HG03575 (cell line): Measurements from ENCODE around the gene EPB41L4B.
"Not testable (repeated sequence)": the region's sequence is repeated elsewhere in the genome, so short reads cannot be mapped to it uniquely, and the experiment has no call there.

ENCODE experiments used
- ATAC-seq: cut with Tn5 transposase; IDR thresholded peaks from one replicate; pipeline ENCODE4 v1.9.1; 2021; ENCODE audit not compliant: unreplicated experiment, insufficient number of reproducible peaks, low FRiP score; ENCODE audit errors: extremely low read depth

EPB41L4B gene

DNA sequence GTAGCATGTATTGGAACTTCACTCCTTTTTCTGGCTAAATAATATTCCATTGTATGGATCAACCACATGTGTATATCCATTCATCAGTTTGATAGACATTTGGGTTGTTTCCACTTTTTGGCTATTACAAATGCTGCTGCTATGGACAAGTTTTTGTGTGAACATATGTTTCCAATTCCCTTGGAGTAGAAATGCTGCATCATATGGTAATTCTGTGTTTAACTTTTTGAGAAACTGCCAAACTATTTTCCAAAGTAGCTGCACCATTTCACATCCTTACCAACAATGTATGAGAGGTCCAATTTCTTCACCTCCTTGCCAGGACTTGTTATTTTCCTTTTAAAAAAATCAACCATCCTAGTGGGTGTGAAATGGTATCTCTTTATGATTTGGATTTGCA, 162.2 kb downstream of the EPB41L4B start:
- no peak for ATAC-seq

DNA sequence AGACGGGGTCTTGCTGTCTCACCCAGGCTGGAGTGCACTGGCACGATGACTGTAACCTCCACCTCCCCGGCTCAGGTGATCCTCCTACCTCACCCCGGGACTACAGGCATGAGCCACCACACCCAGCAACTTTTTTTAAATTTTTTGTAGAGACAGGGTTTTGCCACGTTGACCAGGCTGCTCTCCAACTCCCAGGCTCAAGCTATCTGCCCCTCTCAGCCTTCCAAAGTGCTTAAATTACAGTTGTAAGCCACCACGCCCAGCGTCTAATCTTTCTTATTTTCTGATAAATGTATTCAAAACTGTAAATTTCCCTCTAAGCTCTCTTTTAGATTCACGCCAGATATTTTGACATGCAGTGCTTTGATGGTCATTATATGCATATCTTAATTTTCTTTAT, 164.2 kb downstream of the EPB41L4B start:
- ATAC-seq: no peak

DNA sequence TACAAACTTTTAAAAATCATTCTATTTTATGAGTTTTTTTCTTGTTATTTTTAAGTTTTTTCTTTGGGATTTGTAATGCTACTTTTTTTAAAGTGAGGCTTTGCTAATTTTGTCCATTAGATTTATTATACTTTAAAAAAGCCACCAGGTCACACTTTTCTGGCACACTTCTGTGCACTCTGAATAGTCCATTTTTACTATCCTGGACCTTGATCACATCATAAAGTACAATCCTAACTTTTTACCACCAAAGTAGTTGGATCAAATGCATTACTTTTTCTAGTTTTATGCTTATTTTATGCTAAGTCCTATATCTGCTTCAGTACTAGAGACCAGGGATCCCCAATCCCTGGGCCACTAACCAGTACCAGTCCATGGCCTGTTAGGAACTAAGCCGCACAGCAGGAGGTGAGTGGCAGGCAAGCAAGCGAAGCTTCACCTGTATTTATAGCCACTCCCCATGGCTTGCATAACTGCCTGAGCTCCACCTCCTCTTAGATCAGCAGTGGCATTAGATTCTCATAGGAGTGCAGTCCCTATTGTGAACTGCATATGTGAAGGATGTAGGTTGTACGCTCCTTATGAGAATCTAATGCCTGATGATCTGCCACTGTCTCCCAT, 169.8 kb downstream of the EPB41L4B start:
- ATAC-seq: no peak

DNA sequence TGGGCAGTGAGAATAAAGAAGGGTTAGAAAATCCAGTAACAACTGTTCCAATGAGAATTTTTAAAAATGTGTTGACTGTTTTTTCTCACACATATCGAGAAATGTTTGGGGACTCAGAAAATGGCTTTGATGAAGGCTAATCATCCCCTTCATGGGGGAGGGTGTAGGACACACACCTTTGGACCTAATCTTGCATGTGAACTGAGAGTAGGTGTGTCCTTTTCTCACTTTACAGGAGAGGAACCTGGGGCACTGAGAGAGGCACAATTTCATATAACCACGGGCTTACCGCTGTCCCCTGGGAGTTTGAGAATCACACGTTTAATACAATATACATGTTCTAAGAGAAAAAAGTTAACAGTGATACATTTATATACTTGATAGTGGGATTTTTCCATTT, 171.1 kb downstream of the EPB41L4B start:
- no peak for ATAC-seq

DNA sequence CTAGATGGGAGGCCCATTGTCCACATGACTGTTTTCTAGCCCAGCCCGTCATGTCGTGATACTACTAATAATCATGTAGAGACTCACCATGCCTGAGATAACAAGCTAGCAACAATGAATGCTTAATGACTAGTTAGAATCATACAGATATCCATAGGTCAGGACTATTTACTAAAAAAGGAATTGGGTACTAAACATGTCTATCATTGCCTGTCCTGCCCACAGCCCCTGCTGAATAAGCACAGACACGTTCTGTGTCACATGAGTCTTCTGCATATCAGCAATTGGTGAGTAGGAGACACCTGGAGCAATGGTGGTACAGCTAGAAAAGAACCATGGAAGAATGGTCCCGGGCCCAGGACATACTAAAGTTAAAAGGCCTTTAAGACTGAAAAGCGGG, 171.8 kb downstream of the EPB41L4B start:
- ATAC-seq: no peak

DNA sequence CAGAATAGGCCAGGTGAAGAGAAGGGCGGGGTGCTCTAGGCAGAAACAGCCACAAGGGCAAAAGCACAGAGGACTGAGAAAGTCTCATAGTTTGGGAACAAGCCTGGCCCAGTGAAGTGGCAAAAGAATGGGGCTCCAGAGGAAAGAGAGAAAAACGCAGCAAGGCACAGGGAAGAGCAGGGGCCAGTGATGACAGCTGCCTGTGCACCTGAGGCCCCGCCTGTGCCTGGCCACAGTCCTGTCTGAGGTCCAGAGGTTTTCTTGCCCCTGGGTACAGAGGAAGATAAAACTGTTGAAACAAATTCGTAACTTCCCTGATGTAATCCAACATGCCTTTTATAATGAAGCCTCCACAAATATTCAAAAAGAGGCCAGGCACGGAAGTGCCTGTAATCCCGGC, 175.8 kb downstream of the EPB41L4B start:
- ATAC-seq: no peak

DNA sequence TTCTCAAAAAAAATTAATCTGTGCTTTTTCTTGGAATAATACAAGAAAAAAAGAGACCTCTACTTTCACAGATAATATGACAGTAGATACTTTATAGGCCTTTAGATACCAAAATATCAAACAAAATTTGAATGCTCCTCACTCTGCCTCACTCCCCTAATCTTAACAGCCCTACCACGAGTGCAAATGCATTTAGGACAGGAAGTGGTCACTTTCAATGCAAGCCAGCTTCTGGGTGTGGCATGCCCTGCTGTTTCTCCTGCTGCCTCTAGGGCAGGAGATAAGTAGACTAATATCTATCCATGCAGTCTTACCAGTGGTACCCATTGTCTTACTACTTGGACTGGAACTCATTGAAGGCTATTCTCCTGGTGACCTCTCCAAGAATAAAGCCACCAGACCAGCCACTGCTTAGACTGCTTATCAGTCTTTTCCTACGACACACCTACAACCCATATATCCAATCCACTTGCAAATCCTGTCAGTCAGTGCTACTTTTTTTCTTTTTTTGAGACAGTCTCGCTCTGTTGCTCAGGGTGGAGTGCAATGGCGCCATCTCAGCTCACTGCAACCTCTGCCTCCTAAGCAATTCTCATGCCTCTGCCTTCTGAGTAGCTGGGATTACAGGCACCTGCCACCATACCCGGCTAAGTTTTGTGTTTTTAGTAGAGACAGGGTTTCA, 176.8 kb downstream of the EPB41L4B start:
- no peak for ATAC-seq

DNA sequence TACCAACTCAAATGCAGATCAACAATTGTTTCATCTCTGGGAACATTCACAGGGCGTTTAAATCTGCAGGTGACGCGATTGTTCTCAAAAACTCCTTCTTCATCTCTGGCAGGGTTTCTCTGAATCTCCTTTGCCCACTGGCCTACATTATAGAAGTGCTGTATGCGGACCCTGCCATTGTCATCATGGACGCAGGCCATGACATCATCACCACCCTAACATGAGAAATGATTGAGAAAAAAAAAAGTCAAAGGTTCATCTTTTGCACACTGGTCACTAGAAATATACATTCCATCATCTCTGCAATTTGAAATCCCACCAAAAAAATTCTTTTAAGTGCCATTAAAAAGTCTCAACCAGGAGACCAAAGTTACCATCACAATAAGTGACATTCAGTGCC, 179.5 kb downstream of the EPB41L4B start:
- no peak for ATAC-seq

DNA sequence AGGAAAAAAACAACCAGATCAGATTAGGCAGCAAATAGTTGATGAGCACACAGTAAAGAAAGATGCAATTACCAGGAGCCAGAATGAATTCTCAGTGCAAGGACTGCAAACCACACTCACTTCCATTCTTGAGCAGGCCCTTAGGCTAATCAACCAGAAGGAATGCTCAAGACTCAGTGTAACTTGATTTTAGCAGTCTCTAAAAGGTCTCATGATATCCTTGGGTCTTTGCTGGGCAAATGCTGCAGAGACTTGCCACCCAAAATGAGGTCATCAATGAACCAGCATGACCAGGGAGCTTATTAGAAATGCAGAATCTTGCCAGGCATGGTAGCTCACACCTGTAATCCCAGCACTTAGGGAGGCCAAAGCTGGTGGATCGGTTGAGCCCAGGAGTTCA, 181.0 kb downstream of the EPB41L4B start:
- ATAC-seq: no peak

DNA sequence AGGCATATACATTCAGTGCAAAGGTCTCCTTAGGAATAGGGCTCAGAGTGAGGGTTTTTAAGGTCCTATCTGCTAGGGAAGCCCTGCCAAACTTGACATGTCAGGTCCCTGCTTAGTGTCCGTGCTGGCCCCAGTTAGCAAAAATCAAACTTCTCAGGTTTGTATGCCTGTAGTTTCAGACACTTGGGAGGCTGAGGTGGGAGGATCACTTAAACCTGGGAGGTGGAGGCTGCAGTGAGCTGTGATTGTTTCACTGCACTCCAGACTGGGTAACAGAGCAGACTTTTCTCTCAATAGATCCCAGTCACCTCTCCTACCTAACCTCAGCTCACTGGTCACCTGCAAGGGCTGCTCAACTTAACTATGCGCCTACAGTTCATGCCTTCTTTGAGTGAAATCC, 182.4 kb downstream of the EPB41L4B start:
- no peak for ATAC-seq

DNA sequence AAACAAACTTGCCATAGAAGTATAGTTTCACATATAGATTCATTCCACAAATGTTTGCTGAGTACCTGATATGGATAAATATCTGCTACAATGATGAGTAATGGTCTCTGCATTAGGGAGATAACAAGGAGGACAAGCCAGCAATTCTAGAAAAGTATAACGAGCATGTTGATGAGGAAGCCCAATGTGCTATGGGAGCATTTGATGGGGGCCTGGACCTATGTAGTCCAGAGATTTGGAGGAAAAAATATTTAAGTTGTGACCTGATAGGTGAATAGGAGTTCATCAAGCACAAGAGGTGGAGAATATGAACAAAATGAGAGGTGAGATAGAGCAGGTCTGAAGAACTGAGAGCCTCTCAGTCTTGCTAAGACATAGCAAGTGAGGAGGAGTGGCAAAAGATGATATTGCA, 186.7 kb downstream of the EPB41L4B start:
- ATAC-seq: no peak

DNA sequence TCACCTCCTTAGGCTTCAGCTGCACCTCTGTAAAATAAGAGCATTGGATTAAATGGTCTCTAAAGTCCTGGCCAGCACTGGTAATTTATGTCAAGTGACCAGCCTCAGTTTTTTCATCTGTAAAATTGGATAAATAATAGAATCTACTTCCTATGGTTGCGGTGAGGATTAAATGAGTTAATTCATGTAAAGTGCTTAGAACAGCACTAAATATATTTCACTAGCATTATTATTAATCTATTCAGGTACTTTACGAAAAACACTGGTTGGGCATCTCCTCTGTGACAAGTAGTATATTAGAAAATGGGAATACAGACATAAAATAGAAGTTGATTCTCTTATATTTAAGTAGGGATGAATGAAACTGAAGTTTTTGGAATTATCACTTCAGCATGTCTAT, 187.3 kb downstream of the EPB41L4B start:
- ATAC-seq: no peak

DNA sequence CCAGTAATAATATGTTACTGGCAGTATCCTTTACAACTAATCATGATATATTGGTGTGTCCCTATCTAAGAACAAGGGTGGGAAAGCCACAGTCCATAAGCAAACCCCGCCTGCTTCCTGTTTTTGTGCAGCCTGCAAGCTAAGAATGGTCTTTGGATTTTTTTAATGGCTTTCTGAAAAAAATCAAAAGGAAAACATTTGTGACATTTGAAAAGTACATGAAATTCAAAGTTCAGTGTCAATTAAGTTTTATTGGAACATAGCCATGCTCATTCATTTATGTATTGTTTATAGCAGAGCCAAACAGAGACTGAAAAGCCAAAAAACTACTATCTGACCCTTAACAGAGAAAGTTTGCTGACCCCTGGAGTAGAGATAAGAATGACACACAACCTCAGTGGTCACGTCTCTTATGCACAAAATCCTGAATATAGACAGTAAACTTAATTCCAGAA, 188.3 kb downstream of the EPB41L4B start:
- no peak for ATAC-seq

DNA sequence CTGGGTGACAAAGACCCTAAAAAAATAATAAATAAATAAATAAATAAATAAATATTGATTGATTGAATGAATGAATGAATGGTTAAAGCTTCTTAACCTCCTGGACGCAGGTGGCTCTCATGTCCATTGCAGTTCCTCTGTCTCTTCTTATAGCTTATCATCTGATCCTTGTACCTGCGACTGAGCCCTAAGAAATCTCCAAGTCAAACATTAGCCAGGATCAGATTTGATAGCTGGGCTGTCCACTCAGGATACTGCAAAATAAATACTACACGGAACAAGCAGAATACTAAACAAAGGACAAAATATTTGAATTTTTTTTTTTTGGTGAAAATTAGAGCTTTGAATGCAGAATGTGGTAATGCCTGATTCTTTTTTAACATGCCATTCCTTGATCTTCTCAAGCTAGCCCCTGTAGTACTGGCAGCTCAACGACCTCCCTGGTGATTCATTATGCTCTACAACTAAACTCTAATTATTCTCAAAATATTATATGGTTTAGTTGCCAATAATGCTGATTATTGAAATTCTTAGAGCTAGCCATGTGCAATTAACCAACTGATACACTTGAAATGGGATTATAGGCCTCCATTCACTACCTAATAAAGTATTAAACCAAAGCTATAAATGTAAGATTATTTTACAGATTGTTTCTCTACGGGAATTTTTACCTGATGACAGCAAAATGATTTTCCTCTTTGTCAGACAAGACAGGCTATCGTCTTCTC, 191.2 kb downstream of the EPB41L4B start:
- no peak for ATAC-seq

DNA sequence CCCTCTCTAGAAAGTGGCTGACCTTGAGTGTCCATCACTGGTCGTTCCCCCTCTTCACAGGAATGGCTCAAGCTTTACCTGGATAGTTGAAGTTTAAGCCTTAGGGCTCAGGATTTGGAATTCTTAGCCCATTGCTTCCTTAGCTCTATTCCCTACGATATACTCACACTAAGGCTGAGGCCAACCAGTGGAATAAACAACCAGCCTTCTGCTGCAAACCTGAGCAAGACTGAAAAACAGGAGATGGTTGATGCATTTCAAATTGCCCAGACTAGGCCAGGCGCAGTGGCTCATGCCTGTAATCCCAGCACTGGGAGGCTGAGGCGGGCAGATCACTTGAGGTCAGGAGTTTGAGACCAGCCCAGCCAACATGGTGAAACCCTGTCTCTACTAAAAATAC, 194.2 kb downstream of the EPB41L4B start:
- not testable (repeated sequence) for ATAC-seq

DNA sequence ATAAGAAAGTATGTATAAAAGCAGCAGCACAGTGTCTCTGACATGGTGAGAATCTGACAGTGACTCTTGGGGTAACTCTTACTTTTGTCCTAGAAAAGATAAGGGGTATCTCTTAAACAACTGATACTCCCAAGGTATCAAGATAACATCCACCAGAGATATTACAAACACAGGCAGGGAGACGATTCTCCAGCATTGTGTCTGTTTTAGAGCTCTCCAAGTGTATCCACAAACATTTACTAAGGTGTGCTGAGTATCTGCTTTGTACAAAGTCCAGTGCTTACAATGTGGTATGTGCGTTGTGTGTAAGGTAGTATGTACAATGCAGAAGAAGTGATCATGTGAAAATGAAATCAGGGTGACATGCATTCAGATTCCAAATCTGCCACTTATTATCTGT, 196.7 kb downstream of the EPB41L4B start:
- no peak for ATAC-seq

DNA sequence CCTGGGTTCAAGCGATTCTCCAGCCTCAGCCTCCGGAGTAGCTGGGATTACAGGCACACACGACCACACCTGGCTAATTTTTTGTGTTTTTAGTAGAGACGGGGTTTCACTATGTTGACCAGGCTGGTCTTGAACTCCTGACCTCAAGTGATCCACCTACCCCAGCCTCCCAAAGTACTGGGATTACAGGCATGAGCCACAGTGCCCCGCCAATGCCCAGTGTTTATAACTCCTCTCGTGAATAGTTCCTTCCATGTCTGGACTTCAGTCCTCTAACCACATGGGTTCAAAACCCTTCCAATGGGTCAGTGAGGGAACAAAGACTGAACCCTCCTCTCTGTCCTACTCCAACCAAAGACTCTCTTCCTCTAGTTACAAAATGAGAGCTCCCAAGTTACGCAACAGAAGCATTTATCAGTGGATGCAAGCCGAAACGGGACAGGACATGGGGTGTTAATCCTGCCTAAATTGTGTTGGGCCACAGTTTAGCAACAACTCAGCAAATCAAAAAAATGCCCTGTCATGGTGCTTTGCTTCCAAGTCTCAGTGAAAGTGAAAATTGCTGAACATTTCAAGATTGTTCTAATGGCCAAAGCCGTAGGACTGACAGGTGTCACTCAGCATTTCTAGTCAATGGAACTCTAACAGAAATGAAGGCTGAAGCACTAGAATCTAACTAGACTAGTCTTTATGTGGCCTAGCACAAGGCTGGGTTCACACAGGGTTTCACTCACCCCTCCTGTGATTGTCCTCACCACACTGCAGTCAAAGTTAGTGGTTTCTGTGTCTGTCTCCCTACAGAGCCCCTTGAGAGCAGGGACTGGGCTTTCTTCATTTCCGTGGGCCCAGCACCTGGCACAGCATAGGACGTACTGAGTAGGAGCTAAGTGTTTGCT, 197.9 kb downstream of the EPB41L4B start:
- no peak for ATAC-seq
